Loucy (cell line): ENCODE measurements around the gene MMP20.

Source experiments
- H2AFZ ChIP-seq: fragments of 200-600 bp; sonication (generic); 2 replicates; pipeline ENCODE4 v1.6.0; 2016; ENCODE audit warnings: antibody characterized with exemption, mild to moderate bottlenecking, low read length, moderate library complexity
- H3F3A ChIP-seq: fragments of 200-600 bp; 2 replicates; pipeline ENCODE4 v1.6.0; 2016; ENCODE audit warnings: antibody characterized with exemption, low read depth, mild to moderate bottlenecking
- H3K27me3 ChIP-seq: fragments of 200-600 bp; sonication (generic); 2 replicates; pipeline ENCODE4 v1.6.1; 2014; ENCODE audit warnings: low read length, mild to moderate bottlenecking; ENCODE audit not compliant: insufficient read depth, poor library complexity, severe bottlenecking
- H3K36me3 ChIP-seq: fragments of 200-600 bp; sonication (generic); 2 replicates; pipeline ENCODE4 v1.6.1; 2016; ENCODE audit warnings: low read length; ENCODE audit not compliant: insufficient read depth
- H3K4me1 ChIP-seq: fragments of 200-600 bp; sonication (generic); 2 replicates; pipeline ENCODE4 v1.5.1; 2014; ENCODE audit warnings: low read length, mild to moderate bottlenecking; ENCODE audit not compliant: insufficient read depth, poor library complexity, severe bottlenecking
- H3K4me2 ChIP-seq: fragments of 200-600 bp; sonication (generic); 2 replicates; pipeline ENCODE4 v1.6.0; 2014; ENCODE audit warnings: antibody characterized with exemption, low read length, low read depth, mild to moderate bottlenecking; ENCODE audit not compliant: poor library complexity, severe bottlenecking
- H3K4me3 ChIP-seq: fragments of 200-600 bp; sonication (generic); 2 replicates; pipeline ENCODE4 v1.5.1; 2014; ENCODE audit warnings: low read length, mild to moderate bottlenecking, mixed read lengths; ENCODE audit not compliant: poor library complexity, severe bottlenecking
- H3K79me2 ChIP-seq: fragments of 200-600 bp; sonication (generic); 2 replicates; pipeline ENCODE4 v1.6.1; 2014; ENCODE audit warnings: low read length; ENCODE audit not compliant: insufficient read depth
- H3K9ac ChIP-seq: fragments of 200-600 bp; sonication (generic); 2 replicates; pipeline ENCODE4 v1.6.0; 2014; ENCODE audit warnings: mild to moderate bottlenecking, low read depth, low read length, moderate library complexity; ENCODE audit not compliant: poor library complexity, severe bottlenecking
- H3K9me2 ChIP-seq: fragments of 200-600 bp; sonication (generic); replicated peaks from 2 replicates; pipeline ENCODE4 v1.6.1; 2016; ENCODE audit warnings: low read depth, low read length, mixed read lengths
- H3K9me3 ChIP-seq: fragments of 200-600 bp; sonication (generic); 2 replicates; pipeline ENCODE4 v1.6.1; 2014; ENCODE audit warnings: mild to moderate bottlenecking, antibody characterized with exemption, low read length, low read depth; ENCODE audit not compliant: insufficient read depth
- H4K20me1 ChIP-seq: fragments of 200-600 bp; sonication (generic); 2 replicates; pipeline ENCODE4 v1.6.0; 2014; ENCODE audit warnings: antibody characterized with exemption, low read length, mild to moderate bottlenecking; ENCODE audit not compliant: insufficient read depth, poor library complexity, severe bottlenecking
- CTCF ChIP-seq: fragments of 200-600 bp; sonication (generic); conservative IDR thresholded peaks from 2 replicates; pipeline ENCODE4 v1.5.1; 2014; ENCODE audit warnings: mild to moderate bottlenecking, antibody characterized with exemption, low read length
- EZH2phosphoT487 ChIP-seq: fragments of 200-600 bp; IDR thresholded peaks from 2 replicates; pipeline ENCODE4 v1.6.1; 2018; ENCODE audit warnings: antibody characterized with exemption, mild to moderate bottlenecking, moderate library complexity, borderline replicate concordance

MMP20 gene

DNA sequence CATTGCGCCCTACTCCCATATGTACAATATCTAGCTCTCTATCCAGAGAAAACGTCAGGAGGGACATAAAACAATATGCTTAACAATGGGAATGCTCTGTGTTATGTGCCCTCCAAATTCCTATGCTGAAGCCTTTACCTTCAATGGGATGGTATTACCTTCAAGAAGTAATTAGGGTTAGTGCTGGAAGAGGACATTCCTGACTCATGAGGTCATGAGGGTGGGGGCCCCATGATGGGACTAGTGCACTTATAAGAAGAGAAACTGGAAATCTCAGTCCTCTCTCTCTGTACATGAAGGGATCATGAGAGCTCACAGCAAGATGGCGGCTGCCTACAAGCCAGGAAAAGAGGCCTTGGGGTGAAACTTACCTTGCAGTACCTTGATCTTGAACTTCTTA is 20.3 kb downstream of the MMP20 start:
- H3K79me2 ChIP-seq = no peaks in the 10 kb centered on the region
- no peak overlapping the region for H3K4me3 ChIP-seq
- H2AFZ ChIP-seq = no peak overlapping the region
- no peaks in the 10 kb centered on the region for H3K9me2 ChIP-seq
- no peaks in the 10 kb centered on the region for H3K27me3 ChIP-seq
- H3F3A ChIP-seq = no peaks in the 10 kb centered on the region
- H4K20me1 ChIP-seq = no peaks in the 10 kb centered on the region
- H3K4me2 ChIP-seq = no peak overlapping the region
- no peak overlapping the region for H3K9ac ChIP-seq
- no peaks in the 10 kb centered on the region for H3K9me3 ChIP-seq
- no peak for TF ChIP-seq CTCF
- TF ChIP-seq EZH2phosphoT487 = no peak
- H3K4me1 ChIP-seq = peaks cover 16% of the 10 kb centered on the region
- H3K36me3 ChIP-seq = no peaks in the 10 kb centered on the region

DNA sequence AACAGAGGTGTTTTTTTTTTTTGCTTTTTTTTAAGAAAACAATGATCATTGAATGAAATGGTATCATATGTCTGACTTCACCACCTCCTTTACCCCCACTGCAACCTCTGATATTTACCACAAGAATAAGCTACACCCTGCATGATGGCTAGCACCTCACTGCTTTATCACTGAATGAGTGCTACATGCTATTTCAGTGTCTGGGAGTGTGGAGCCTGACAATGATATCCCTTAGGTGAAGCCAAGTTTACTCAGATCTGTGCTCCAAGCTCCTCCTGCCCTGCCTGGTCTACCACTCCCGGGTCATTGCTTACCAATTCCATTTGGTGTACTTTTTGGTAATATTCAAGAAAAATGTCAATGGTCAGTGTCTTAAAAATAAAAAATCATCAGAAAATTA is 21.1 kb downstream of the MMP20 start:
- Histone ChIP-seq H4K20me1 (no peaks in the 10 kb centered on the region), H3F3A (no peaks in the 10 kb centered on the region), H3K27me3 (no peaks in the 10 kb centered on the region), H3K36me3 (no peaks in the 10 kb centered on the region), H3K4me2 (no peak overlapping the region), H3K4me1 (peaks cover 22% of the 10 kb centered on the region), H3K9ac (no peak overlapping the region), H3K79me2 (no peaks in the 10 kb centered on the region), H2AFZ (no peak overlapping the region), H3K4me3 (no peak overlapping the region), H3K9me3 (no peaks in the 10 kb centered on the region), H3K9me2 (no peaks in the 10 kb centered on the region)
- no peak for TF ChIP-seq CTCF
- TF ChIP-seq EZH2phosphoT487 = no peak

GRCh38 chr11:102603576-102603975 is 21.6 kb downstream of the MMP20 start:
- no peak overlapping the region for H3K4me3 ChIP-seq

More at GRCh38 chr11:102603576-102603975, 21.6 kb downstream of the MMP20 start:
- Histone ChIP-seq H3F3A (no peaks in the 10 kb centered on the region), H4K20me1 (no peaks in the 10 kb centered on the region), H3K27me3 (no peaks in the 10 kb centered on the region), H3K36me3 (no peaks in the 10 kb centered on the region), H3K9me2 (no peaks in the 10 kb centered on the region), H3K9me3 (no peaks in the 10 kb centered on the region), H3K4me2 (no peak overlapping the region), H3K9ac (no peak overlapping the region), H3K4me1 (peaks cover 22% of the 10 kb centered on the region), H2AFZ (no peak overlapping the region; the same call in 1 of the 2 replicates), H3K79me2 (no peaks in the 10 kb centered on the region)
- no peak for TF ChIP-seq CTCF
- TF ChIP-seq EZH2phosphoT487 = no peak
